ENCODE data around the gene ZDHHC7.

GRCh38 chr16:85052536-85052935 is 41.2 kb upstream of the ZDHHC7 start:
- no peak for TF ChIP-seq ZFHX2 (tag by site-specific recombination; conservative IDR thresholded peaks at IDR 0.05)
- TF ChIP-seq, protein P1, sequence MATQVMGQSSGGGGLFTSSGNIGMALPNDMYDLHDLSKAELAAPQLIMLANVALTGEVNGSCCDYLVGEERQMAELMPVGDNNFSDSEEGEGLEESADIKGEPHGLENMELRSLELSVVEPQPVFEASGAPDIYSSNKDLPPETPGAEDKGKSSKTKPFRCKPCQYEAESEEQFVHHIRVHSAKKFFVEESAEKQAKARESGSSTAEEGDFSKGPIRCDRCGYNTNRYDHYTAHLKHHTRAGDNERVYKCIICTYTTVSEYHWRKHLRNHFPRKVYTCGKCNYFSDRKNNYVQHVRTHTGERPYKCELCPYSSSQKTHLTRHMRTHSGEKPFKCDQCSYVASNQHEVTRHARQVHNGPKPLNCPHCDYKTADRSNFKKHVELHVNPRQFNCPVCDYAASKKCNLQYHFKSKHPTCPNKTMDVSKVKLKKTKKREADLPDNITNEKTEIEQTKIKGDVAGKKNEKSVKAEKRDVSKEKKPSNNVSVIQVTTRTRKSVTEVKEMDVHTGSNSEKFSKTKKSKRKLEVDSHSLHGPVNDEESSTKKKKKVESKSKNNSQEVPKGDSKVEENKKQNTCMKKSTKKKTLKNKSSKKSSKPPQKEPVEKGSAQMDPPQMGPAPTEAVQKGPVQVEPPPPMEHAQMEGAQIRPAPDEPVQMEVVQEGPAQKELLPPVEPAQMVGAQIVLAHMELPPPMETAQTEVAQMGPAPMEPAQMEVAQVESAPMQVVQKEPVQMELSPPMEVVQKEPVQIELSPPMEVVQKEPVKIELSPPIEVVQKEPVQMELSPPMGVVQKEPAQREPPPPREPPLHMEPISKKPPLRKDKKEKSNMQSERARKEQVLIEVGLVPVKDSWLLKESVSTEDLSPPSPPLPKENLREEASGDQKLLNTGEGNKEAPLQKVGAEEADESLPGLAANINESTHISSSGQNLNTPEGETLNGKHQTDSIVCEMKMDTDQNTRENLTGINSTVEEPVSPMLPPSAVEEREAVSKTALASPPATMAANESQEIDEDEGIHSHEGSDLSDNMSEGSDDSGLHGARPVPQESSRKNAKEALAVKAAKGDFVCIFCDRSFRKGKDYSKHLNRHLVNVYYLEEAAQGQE (tag by site-specific recombination; IDR thresholded peaks at IDR 0.05): no peak
- TF ChIP-seq, protein P2, sequence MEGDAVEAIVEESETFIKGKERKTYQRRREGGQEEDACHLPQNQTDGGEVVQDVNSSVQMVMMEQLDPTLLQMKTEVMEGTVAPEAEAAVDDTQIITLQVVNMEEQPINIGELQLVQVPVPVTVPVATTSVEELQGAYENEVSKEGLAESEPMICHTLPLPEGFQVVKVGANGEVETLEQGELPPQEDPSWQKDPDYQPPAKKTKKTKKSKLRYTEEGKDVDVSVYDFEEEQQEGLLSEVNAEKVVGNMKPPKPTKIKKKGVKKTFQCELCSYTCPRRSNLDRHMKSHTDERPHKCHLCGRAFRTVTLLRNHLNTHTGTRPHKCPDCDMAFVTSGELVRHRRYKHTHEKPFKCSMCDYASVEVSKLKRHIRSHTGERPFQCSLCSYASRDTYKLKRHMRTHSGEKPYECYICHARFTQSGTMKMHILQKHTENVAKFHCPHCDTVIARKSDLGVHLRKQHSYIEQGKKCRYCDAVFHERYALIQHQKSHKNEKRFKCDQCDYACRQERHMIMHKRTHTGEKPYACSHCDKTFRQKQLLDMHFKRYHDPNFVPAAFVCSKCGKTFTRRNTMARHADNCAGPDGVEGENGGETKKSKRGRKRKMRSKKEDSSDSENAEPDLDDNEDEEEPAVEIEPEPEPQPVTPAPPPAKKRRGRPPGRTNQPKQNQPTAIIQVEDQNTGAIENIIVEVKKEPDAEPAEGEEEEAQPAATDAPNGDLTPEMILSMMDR (tag by site-specific recombination; IDR thresholded peaks at IDR 0.05): no peak
- no peak for TF ChIP-seq ZBTB1 (tag by site-specific recombination; IDR thresholded peaks at IDR 0.05)
- no peak for TF ChIP-seq ZNF24 (tag by site-specific recombination; IDR thresholded peaks at IDR 0.05)
- no peak for TF ChIP-seq ZNF18 (tag by site-specific recombination; IDR thresholded peaks at IDR 0.05)
- no peak for TF ChIP-seq ZBTB8A (tag by site-specific recombination; IDR thresholded peaks at IDR 0.05)
- no peak for TF ChIP-seq KLF16 (tag by site-specific recombination; IDR thresholded peaks at IDR 0.05)

All from HEK293 (cell line).